ENCODE measurements around the gene CLRN2. TPM values are rescaled to one million over a fixed set of nuclear protein-coding genes. Genes with fewer than 3 reads are reported as not detected.

Gene CLRN2
- total and polyA plus RNA-seq, 10 of the 15 experiments (the other 5 are each of a cell fraction or from before 2014, with no cell fraction given), result not detected

DNA sequence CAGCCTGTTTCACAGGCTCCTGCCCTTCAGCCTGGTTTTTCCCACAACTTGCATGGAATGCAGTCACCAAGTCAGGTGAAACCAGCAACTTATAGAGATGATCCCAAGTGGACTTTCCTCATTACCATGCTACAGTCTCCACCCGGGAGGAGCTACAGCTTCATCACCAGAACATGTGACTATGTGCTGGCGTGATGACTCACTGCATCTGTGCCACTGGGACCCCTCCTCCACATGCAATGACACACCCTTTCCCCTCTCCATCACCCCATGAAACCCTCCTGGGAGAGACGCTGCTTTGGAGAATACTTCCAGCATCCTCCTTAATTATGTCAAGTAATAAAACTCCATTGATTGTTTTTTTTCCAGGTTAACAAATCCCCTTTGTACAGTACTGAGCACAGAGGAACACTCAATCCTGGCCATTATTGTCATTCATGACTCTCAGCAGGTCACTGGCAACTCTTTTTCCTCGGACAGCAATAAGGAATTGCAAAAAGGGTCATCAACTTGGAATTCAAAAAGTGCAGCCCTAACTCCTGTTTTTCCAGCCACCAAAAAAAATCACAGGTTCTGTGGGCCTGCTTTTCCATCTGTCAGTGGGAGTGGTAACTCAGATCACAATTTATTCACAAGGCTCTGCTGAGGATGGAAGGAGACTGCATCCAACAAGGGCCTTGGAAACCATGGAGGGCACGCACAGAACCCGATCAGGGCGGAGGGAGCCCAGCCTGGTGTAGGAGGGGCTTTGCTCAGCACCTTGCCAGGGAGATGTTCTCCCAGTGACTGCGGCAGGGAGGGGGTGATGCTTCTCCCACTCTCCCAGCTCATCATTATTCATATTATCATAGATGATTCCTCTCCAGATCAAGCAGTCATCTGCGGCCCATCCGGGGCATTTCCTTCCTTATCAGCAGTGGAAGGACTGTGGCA lies 20.4 kb upstream of the CLRN2 start (continued):
- TF ChIP-seq, protein P1, sequence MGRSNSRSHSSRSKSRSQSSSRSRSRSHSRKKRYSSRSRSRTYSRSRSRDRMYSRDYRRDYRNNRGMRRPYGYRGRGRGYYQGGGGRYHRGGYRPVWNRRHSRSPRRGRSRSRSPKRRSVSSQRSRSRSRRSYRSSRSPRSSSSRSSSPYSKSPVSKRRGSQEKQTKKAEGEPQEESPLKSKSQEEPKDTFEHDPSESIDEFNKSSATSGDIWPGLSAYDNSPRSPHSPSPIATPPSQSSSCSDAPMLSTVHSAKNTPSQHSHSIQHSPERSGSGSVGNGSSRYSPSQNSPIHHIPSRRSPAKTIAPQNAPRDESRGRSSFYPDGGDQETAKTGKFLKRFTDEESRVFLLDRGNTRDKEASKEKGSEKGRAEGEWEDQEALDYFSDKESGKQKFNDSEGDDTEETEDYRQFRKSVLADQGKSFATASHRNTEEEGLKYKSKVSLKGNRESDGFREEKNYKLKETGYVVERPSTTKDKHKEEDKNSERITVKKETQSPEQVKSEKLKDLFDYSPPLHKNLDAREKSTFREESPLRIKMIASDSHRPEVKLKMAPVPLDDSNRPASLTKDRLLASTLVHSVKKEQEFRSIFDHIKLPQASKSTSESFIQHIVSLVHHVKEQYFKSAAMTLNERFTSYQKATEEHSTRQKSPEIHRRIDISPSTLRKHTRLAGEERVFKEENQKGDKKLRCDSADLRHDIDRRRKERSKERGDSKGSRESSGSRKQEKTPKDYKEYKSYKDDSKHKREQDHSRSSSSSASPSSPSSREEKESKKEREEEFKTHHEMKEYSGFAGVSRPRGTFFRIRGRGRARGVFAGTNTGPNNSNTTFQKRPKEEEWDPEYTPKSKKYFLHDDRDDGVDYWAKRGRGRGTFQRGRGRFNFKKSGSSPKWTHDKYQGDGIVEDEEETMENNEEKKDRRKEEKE (IDR thresholded peaks at IDR 0.05), result no peak
- no peak for TF ChIP-seq POLR2AphosphoS2 (IDR thresholded peaks at IDR 0.05; ENCODE audit: low read depth, low read length)
- TF ChIP-seq NBN (IDR thresholded peaks at IDR 0.05), result no peak
- no peak for TF ChIP-seq BRCA1 (IDR thresholded peaks at IDR 0.05; ENCODE audit: low read depth, low read length)
- TF ChIP-seq ZNF384 (IDR thresholded peaks at IDR 0.05; ENCODE audit: borderline replicate concordance, low read depth, low read length), result no peak
- TF ChIP-seq STAT3 (IDR thresholded peaks at IDR 0.05; ENCODE audit: low read depth, low read length), result no peak
- TF ChIP-seq, protein P2, sequence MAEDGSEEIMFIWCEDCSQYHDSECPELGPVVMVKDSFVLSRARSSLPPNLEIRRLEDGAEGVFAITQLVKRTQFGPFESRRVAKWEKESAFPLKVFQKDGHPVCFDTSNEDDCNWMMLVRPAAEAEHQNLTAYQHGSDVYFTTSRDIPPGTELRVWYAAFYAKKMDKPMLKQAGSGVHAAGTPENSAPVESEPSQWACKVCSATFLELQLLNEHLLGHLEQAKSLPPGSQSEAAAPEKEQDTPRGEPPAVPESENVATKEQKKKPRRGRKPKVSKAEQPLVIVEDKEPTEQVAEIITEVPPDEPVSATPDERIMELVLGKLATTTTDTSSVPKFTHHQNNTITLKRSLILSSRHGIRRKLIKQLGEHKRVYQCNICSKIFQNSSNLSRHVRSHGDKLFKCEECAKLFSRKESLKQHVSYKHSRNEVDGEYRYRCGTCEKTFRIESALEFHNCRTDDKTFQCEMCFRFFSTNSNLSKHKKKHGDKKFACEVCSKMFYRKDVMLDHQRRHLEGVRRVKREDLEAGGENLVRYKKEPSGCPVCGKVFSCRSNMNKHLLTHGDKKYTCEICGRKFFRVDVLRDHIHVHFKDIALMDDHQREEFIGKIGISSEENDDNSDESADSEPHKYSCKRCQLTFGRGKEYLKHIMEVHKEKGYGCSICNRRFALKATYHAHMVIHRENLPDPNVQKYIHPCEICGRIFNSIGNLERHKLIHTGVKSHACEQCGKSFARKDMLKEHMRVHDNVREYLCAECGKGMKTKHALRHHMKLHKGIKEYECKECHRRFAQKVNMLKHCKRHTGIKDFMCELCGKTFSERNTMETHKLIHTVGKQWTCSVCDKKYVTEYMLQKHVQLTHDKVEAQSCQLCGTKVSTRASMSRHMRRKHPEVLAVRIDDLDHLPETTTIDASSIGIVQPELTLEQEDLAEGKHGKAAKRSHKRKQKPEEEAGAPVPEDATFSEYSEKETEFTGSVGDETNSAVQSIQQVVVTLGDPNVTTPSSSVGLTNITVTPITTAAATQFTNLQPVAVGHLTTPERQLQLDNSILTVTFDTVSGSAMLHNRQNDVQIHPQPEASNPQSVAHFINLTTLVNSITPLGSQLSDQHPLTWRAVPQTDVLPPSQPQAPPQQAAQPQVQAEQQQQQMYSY (CRISPR knock-in tag; IDR thresholded peaks at IDR 0.05), result no peak
- no peak for TF ChIP-seq SP1 (IDR thresholded peaks at IDR 0.05; ENCODE audit: low read depth, low read length)
- no peak for TF ChIP-seq PAX5 (IDR thresholded peaks at IDR 0.05; ENCODE audit: borderline replicate concordance, low read depth, low read length)
- TF ChIP-seq, protein P3, sequence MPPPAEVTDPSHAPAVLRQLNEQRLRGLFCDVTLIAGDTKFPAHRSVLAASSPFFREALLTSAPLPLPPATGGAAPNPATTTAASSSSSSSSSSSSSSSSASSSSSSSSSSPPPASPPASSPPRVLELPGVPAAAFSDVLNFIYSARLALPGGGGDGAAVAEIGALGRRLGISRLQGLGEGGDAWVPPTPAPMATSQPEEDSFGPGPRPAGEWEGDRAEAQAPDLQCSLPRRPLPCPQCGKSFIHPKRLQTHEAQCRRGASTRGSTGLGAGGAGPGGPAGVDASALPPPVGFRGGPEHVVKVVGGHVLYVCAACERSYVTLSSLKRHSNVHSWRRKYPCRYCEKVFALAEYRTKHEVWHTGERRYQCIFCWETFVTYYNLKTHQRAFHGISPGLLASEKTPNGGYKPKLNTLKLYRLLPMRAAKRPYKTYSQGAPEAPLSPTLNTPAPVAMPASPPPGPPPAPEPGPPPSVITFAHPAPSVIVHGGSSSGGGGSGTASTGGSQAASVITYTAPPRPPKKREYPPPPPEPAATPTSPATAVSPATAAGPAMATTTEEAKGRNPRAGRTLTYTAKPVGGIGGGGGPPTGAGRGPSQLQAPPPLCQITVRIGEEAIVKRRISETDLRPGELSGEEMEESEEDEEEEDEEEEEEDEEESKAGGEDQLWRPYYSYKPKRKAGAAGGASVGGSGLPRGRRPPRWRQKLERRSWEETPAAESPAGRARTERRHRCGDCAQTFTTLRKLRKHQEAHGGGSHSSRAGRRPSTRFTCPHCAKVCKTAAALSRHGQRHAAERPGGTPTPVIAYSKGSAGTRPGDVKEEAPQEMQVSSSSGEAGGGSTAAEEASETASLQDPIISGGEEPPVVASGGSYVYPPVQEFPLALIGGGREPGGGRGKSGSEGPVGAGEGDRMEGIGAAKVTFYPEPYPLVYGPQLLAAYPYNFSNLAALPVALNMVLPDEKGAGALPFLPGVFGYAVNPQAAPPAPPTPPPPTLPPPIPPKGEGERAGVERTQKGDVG (CRISPR knock-in tag; IDR thresholded peaks at IDR 0.05), result no peak
- no peak for TF ChIP-seq POLR2AphosphoS5 (IDR thresholded peaks at IDR 0.05; ENCODE audit: low read length)
- no peak for TF ChIP-seq ZZZ3 (IDR thresholded peaks at IDR 0.05; ENCODE audit: control insufficient read depth, insufficient read length, low read depth)
- TF ChIP-seq MEF2A (IDR thresholded peaks at IDR 0.05; ENCODE audit: insufficient read depth, low read depth, low read length), result no peak

Measured in GM12878 (cell line).